B cell (primary cell): ENCODE data around the gene ARHGAP42. TPM values are rescaled to one million over a fixed set of nuclear protein-coding genes. Genes with fewer than 3 reads are reported as not detected.

ENCODE experiments used
- ATAC-seq: fragments of 200-7000 bp; cut with Tn5 transposase; one replicate; pipeline ENCODE4 v1.10.0; 2021; ENCODE audit warnings: low read depth, mild to moderate bottlenecking, moderate number of reproducible peaks, moderate library complexity
- CTCF ChIA-PET: fragments of 350-600 bp; sonication (Branson Sonifier 250); formaldehyde crosslinking; loops from one replicate; lab custom pipeline; 2021; ENCODE audit warnings: antibody characterized with exemption, inconsistent platforms; lab: Charles Lee
- POLR2A ChIA-PET: fragments of 350-600 bp; sonication (Branson Sonifier 250); formaldehyde crosslinking; loops from one replicate; lab custom pipeline; 2021; ENCODE audit warnings: antibody characterized with exemption; lab: Charles Lee
- DNase-seq: peaks from one replicate; pipeline ENCODE4 v3.0.0; 2013
- H2AFZ ChIP-seq: 2 replicates; pipeline ENCODE4 v1.6.1; 2012; ENCODE audit warnings: mild to moderate bottlenecking, low read depth, low read length; ENCODE audit not compliant: insufficient read depth, poor library complexity, severe bottlenecking
- H3K27ac ChIP-seq, 2 donors: 1 replicate in 1 of 2; 2 replicates in 1 of 2; pipeline ENCODE4 v1.5.1; 2012 to 2013; ENCODE audit warnings: low read length in 2 of 2, mild to moderate bottlenecking in 2 of 2, moderate library complexity in 1 of 2
- H3K27me3 ChIP-seq, 4 experiments: fragments of 200-600 bp in 1 of 4; sonication (generic) in 1 of 4; replicated peaks in 1 of 4; 1 replicate in 2 of 4; 2 replicates in 2 of 4; pipeline versions ENCODE4 v1.6.1 to v1.7.0; 2013 to 2016; ENCODE audit warnings: low read length in 3 of 4, mild to moderate bottlenecking in 2 of 4, mixed read lengths in 1 of 4, moderate library complexity in 1 of 4; ENCODE audit not compliant: insufficient read depth in 4 of 4, control insufficient read depth in 3 of 4; ENCODE audit errors: control extremely low read depth in 1 of 4
- H3K36me3 ChIP-seq, 2 experiments: replicated peaks in 1 of 2; 1 replicate in 1 of 2; 2 replicates in 1 of 2; pipeline versions ENCODE4 v1.6.1 to v1.7.1; 2013; ENCODE audit warnings: low read length in 1 of 2; ENCODE audit not compliant: insufficient read depth in 2 of 2, control insufficient read depth in 1 of 2; ENCODE audit errors: control extremely low read depth in 1 of 2, extremely low read depth in 1 of 2
- H3K4me1 ChIP-seq, 2 donors: fragments of 200-600 bp in 1 of 2; sonication (generic) in 1 of 2; 1 replicate in 1 of 2; 2 replicates in 1 of 2; pipeline versions ENCODE4 v1.5.1 to v1.6.1; 2013 to 2017; ENCODE audit warnings: low read length in 2 of 2; ENCODE audit not compliant: control insufficient read depth in 2 of 2, insufficient read depth in 2 of 2
- H3K4me2 ChIP-seq: replicated peaks from 2 replicates; pipeline ENCODE3; 2012; ENCODE audit warnings: mild to moderate bottlenecking, low read depth, low read length; ENCODE audit not compliant: poor library complexity, severe bottlenecking
- H3K4me3 ChIP-seq, 5 experiments: fragments of 200-600 bp in 1 of 5; sonication (generic) in 1 of 5; 1 replicate in 3 of 5; 2 replicates in 2 of 5; pipeline versions ENCODE4 v1.5.1 to v1.7.0; 2011 to 2016; ENCODE audit warnings: low read length in 4 of 5, mild to moderate bottlenecking in 4 of 5, low read depth in 2 of 5, control low read depth in 1 of 5, moderate library complexity in 1 of 5; ENCODE audit not compliant: insufficient read depth in 1 of 5; ENCODE audit errors: control extremely low read depth in 1 of 5, extremely low read depth in 1 of 5
- H3K79me2 ChIP-seq: fragments of 200-600 bp; sonication (generic); one replicate; pipeline ENCODE4 v1.6.0; 2016; ENCODE audit warnings: low read length; ENCODE audit not compliant: control insufficient read depth, insufficient read depth
- H3K9ac ChIP-seq: fragments of 200-600 bp; sonication (generic); 2 replicates; pipeline ENCODE4 v1.6.1; 2017; ENCODE audit warnings: mild to moderate bottlenecking, low read length, moderate library complexity
- H3K9me3 ChIP-seq, 3 donors: one replicate each; pipeline versions ENCODE4 v1.6.1 to v1.7.1; 2013; ENCODE audit warnings: low read length in 2 of 3; ENCODE audit not compliant: control insufficient read depth in 2 of 3, insufficient read depth in 1 of 3; ENCODE audit errors: control extremely low read depth in 1 of 3
- H4K20me1 ChIP-seq: 2 replicates; pipeline ENCODE4 v1.6.0; 2012; ENCODE audit warnings: mild to moderate bottlenecking, low read length; ENCODE audit not compliant: insufficient read depth, control insufficient read depth, poor library complexity, severe bottlenecking
- H3K27ac Mint-ChIP-seq: one replicate; pipeline ENCODE4 v1.8.0; 2021; ENCODE audit warnings: mixed read lengths
- H3K27me3 Mint-ChIP-seq: one replicate; pipeline ENCODE4 v1.8.0; 2021; ENCODE audit warnings: mixed read lengths
- H3K4me1 Mint-ChIP-seq: one replicate; pipeline ENCODE4 v1.8.0; 2021; ENCODE audit warnings: mixed read lengths
- H3K4me3 Mint-ChIP-seq: one replicate; pipeline ENCODE4 v1.8.0; 2021; ENCODE audit warnings: mixed read lengths
- H3K9me3 Mint-ChIP-seq: one replicate; pipeline ENCODE4 v1.8.0; 2022; ENCODE audit warnings: mixed read lengths; ENCODE audit not compliant: insufficient read depth
- CTCF ChIP-seq: fragments of 200-600 bp; IDR thresholded peaks from one replicate; pipeline ENCODE4 v1.8.0; 2022; ENCODE audit warnings: antibody characterized with exemption, mild to moderate bottlenecking
- EZH2 ChIP-seq: IDR thresholded peaks from 2 replicates; pipeline ENCODE4 v1.6.1; 2012; ENCODE audit warnings: borderline replicate concordance, low read depth, mild to moderate bottlenecking, moderate library complexity, low read length; ENCODE audit not compliant: insufficient read depth, poor library complexity, severe bottlenecking
- WGBS: methylation state at CpG from one replicate; pipeline ENCODE4 v1.1.5; 2013; ENCODE audit warnings: missing lambda C conversion rate; ENCODE audit not compliant: insufficient coverage; 5-methylcytosine and 5-hydroxymethylcytosine counted together
- intact Hi-C: fragments of 100-400 bp; cut with micrococcal nuclease; formaldehyde crosslinking; loops from one replicate; pipeline ENCODE4 v1.10.0; 2022
- polyA plus RNA-seq: library from polyadenylated mRNA; depleted of rRNA; stranded (reverse); fragments of >200 nt; gene quantifications from 2 replicates; pipeline ENCODE4 v1.2.3, GENCODE V29; 2012
- total RNA-seq, 2 donors: library from RNA; stranded (reverse); fragments of 120-200 nt in 1 of 2; gene quantifications; 1 replicate in 1 of 2; 2 replicates in 1 of 2; pipeline versions ENCODE4 v1.2.3 to v1.2.4, GENCODE V29; 2013 to 2022

ARHGAP42 gene
- total and polyA plus RNA-seq, 2 donors (not counting 1 experiment from before 2014, with no cell fraction given): 3.8 to 4.9 TPM

GRCh38 chr11:100801225-100801999, 114.3 kb downstream of the ARHGAP42 start:
- H3K9me3 ChIP-seq: no peaks in the 10 kb centered on the region
- ChIA-PET POLR2A (no interaction called here), CTCF (no interaction called here)
- no peaks in the 10 kb centered on the region for H3K27me3 Mint-ChIP-seq
- H3K79me2 ChIP-seq: no peaks in the 10 kb centered on the region
- no peak overlapping the region for H3K9ac ChIP-seq
- ATAC-seq: no peak
- no peak overlapping the region for H3K27ac ChIP-seq
- DNase-seq: no peak
- H3K4me2 ChIP-seq: no peak overlapping the region
- no peaks in the 10 kb centered on the region for H3K27me3 ChIP-seq
- peaks cover 2% of the 10 kb centered on the region for H3K9me3 Mint-ChIP-seq
- intact Hi-C loops: no loop called here
- H3K27ac Mint-ChIP-seq: no peak overlapping the region
- no peaks in the 10 kb centered on the region for H3K4me1 Mint-ChIP-seq
- H2AFZ ChIP-seq: no peak overlapping the region
- no peaks in the 10 kb centered on the region for H4K20me1 ChIP-seq
- WGBS: 100% methylated on average over 1 of the region's 3 CpGs
- H3K36me3 ChIP-seq: no peaks in the 10 kb centered on the region
- no peak overlapping the region for H3K4me3 Mint-ChIP-seq
- TF ChIP-seq CTCF: no peak
- no peak for TF ChIP-seq EZH2
- no peak overlapping the region for H3K4me3 ChIP-seq
- no peaks in the 10 kb centered on the region for H3K4me1 ChIP-seq

DNA sequence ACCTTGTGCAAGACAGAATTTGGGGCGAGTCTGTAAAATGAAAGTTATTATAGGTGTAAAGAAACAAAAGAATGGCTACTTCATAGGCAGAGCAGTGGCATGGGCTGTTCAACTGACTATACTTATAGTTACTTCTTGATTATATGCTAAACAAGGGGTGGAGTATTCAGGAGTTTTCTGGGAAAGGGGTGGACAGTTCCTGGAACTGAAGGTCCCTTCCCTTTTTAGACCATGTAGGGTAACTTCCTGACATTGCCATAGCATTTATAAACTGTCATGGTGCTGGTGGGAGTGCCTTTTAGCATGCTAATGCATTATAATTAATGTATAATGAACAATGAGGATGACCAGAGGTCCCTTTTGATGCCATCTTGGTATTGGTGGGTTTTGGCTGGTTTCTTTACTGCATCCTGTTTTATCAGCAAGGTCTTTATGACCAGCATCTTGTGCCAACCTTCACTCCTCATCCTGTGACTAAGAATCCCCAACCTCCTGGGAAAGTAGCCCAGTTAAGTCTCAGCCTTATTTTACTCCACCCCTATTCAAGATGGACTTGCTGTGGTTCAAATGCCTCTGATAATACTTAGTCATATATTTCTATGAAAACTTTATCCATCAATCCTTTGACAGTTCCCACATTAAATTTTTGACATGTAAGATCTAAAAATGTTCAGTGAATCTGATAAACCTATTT, 118.6 kb downstream of the ARHGAP42 start:
- Histone ChIP-seq H3K4me2 (no peak overlapping the region), H3K4me1 (no peaks in the 10 kb centered on the region), H2AFZ (no peak overlapping the region), H3K9me3 (no peaks in the 10 kb centered on the region), H3K36me3 (no peaks in the 10 kb centered on the region), H3K27ac (no peak overlapping the region), H4K20me1 (no peaks in the 10 kb centered on the region), H3K27me3 (no peaks in the 10 kb centered on the region), H3K79me2 (no peaks in the 10 kb centered on the region), H3K4me3 (no peak overlapping the region), H3K9ac (no peak overlapping the region)
- no CpG with 5 or more reads among the region's 1 CpG for WGBS
- ChIA-PET POLR2A (no interaction called here), CTCF (no interaction called here)
- TF ChIP-seq EZH2 (no peak), CTCF (no peak)
- no peak for DNase-seq
- Mint-ChIP-seq H3K27ac (no peak overlapping the region), H3K4me3 (no peak overlapping the region), H3K27me3 (no peaks in the 10 kb centered on the region), H3K9me3 (no peaks in the 10 kb centered on the region), H3K4me1 (peaks cover 4% of the 10 kb centered on the region)
- no peak for ATAC-seq
- intact Hi-C loops: no loop called here
